Heart left ventricle (tissue), 13 donors: ENCODE data around the gene TNIP1.

Experiments
- POLR2A ChIP-seq, 2 donors: fragments of 450-650 bp; IDR thresholded peaks; one replicate each; pipeline ENCODE4 v1.6.1; 2017; ENCODE audit warnings: antibody characterized with exemption in 2 of 2, mild to moderate bottlenecking in 2 of 2, moderate library complexity in 2 of 2
- TF ChIP-seq, protein P1 (sequence below), 12 donors: fragments of 200-600 bp; sonication (generic) in 4 of 12; IDR thresholded peaks; one replicate each; pipeline versions ENCODE4 v1.5.0 to v1.8.0; 2018 to 2022; ENCODE audit warnings: antibody characterized with exemption in 12 of 12, mild to moderate bottlenecking in 5 of 12
- donor health status: ischemic (EF 13 %, LVEDD 7.1; RV severe dilation, severe dysfunction).
- donor health status: DM: no; HTN: yes; CAD: no.
- donor health status: DM: no; HTN: no; CAD: no.
- donor health status: ischemic (EF 25% LVEDD 6.9; RV normal size, moderate dysfunction).
- donor health status: ischemic (EF 25% LVEDD 5.7; RV mildly dilated, moderate dysfunction).
- donor health status: ischemic (EF 35%, LVEDD 5.7; RV mildly dilated, moderate dysfunction).
- donor health status: nonischemic (EF 11% LVEDD 7.7; RV severe dilation, severe dysfunction).
- donor health status: DM: yes; HTN: yes; CAD: no.
- donor health status: PGD.
- donor health status: ischemic (EF 29% LVEDD 5.4; RV normal size, mild dysfunction).
- donor health status: nonischemic (EF 23%, LVEDD 6.1; RV moderate dilation, normal function).

DNA sequence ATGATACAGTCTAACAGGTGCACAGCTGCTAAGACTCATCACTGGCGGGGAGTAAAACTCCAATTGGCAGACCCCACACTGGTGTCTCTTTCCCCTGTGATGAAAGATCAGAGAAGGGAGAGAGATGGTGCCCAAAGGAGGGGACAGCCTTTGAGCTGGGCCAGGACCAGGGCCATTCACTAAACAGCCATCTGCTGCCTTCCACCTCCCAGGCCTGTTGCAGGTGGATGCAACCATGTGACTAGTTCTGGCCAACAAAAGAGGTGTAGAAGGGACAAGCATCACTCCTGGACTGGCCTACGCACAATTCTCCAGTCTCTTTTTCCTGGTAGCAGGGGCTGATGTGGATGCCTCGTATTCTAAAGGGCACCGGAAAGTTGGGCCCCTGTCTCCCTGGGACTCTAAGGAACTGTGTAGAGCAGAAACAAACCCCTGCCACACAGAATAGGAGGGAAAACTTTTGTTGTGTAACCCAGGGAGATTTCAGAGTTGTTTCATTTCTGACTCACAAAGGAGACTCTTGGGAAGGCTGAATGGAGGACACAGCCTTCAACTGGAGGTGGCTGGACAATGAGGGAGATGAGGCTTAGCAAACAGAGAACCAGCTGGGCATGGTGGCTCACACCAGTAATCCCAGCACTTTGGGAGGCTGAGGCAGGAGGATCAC lies 26.9 kb downstream of the TNIP1 start:
- TF ChIP-seq, protein P1, sequence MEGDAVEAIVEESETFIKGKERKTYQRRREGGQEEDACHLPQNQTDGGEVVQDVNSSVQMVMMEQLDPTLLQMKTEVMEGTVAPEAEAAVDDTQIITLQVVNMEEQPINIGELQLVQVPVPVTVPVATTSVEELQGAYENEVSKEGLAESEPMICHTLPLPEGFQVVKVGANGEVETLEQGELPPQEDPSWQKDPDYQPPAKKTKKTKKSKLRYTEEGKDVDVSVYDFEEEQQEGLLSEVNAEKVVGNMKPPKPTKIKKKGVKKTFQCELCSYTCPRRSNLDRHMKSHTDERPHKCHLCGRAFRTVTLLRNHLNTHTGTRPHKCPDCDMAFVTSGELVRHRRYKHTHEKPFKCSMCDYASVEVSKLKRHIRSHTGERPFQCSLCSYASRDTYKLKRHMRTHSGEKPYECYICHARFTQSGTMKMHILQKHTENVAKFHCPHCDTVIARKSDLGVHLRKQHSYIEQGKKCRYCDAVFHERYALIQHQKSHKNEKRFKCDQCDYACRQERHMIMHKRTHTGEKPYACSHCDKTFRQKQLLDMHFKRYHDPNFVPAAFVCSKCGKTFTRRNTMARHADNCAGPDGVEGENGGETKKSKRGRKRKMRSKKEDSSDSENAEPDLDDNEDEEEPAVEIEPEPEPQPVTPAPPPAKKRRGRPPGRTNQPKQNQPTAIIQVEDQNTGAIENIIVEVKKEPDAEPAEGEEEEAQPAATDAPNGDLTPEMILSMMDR (IDR thresholded peaks at IDR 0.05): no peak
- no peak for TF ChIP-seq POLR2A (IDR thresholded peaks at IDR 0.05)
